OCI-LY7 (cell line): Measurements from ENCODE around the gene ANXA3. TPM values are rescaled to one million over a fixed set of nuclear protein-coding genes. Genes with fewer than 3 reads are reported as not detected.

Experiments used
- BruUV-seq: library from RNA; stranded (reverse); fragments of 400-500 nt; replicated peaks from 2 replicates; lab custom pipeline; 2021; lab: Mats Ljungman, UMichigan
- CTCF ChIA-PET: fragments of 300-600 bp; sonication (Branson Sonifier 250); formaldehyde crosslinking; loops from one replicate; lab custom pipeline; 2022; ENCODE audit warnings: antibody characterized with exemption; ENCODE audit not compliant: unreplicated experiment; lab: Charles Lee
- POLR2A ChIA-PET: fragments of 300-600 bp; sonication (Branson Sonifier 250); formaldehyde crosslinking; loops from one replicate; lab custom pipeline; 2022; ENCODE audit warnings: antibody characterized with exemption; lab: Charles Lee
- DNase-seq: peaks from one replicate; pipeline ENCODE4 v3.0.0-alpha.2; 2015; ENCODE audit warnings: low spot score
- H2AFZ ChIP-seq: fragments of 200-600 bp; sonication (generic), shearing (Covaris generic); 2 replicates; pipeline ENCODE4 v1.6.1; 2014; ENCODE audit warnings: mild to moderate bottlenecking, antibody characterized with exemption, low read length, moderate library complexity
- H3K27ac ChIP-seq: fragments of 200-600 bp; sonication (generic); 2 replicates; pipeline ENCODE4 v1.5.1; 2014; ENCODE audit warnings: mixed run types, low read depth, mild to moderate bottlenecking, moderate library complexity, low read length, inconsistent platforms; ENCODE audit not compliant: poor library complexity, severe bottlenecking
- H3K36me3 ChIP-seq: fragments of 200-600 bp; sonication (generic); 2 replicates; pipeline ENCODE4 v1.6.1; 2014; ENCODE audit warnings: mild to moderate bottlenecking, antibody characterized with exemption, low read length, moderate library complexity, mixed read lengths; ENCODE audit not compliant: insufficient read depth
- H3K4me1 ChIP-seq: fragments of 200-600 bp; sonication (generic); 2 replicates; pipeline ENCODE4 v1.5.1; 2014; ENCODE audit warnings: mild to moderate bottlenecking, low read length; ENCODE audit not compliant: insufficient read depth, poor library complexity, severe bottlenecking
- H3K4me2 ChIP-seq: fragments of 200-600 bp; sonication (generic); 2 replicates; pipeline ENCODE4 v1.6.1; 2014; ENCODE audit warnings: mild to moderate bottlenecking, low read length
- H3K4me3 ChIP-seq: fragments of 200-600 bp; sonication (generic); 2 replicates; pipeline ENCODE4 v1.5.1; 2014; ENCODE audit warnings: mild to moderate bottlenecking, low read depth, low read length; ENCODE audit not compliant: poor library complexity, severe bottlenecking
- H3K79me2 ChIP-seq: fragments of 200-600 bp; sonication (generic); 2 replicates; pipeline ENCODE4 v1.6.1; 2016; ENCODE audit warnings: low read depth, mild to moderate bottlenecking, low read length, moderate library complexity, mixed read lengths; ENCODE audit not compliant: insufficient read depth
- H3K9me2 ChIP-seq: fragments of 200-600 bp; sonication (generic); 2 replicates; pipeline ENCODE4 v1.6.1; 2016; ENCODE audit warnings: mild to moderate bottlenecking, low read length, mixed read lengths; ENCODE audit not compliant: insufficient read depth
- H3K9me3 ChIP-seq: fragments of 200-600 bp; sonication (generic); 2 replicates; pipeline ENCODE4 v1.6.1; 2014; ENCODE audit warnings: mild to moderate bottlenecking, mixed run types, low read length, mixed read lengths
- H4K20me1 ChIP-seq: fragments of 200-600 bp; sonication (generic); 2 replicates; pipeline ENCODE4 v1.6.1; 2014; ENCODE audit warnings: mild to moderate bottlenecking, antibody characterized with exemption, low read length, moderate library complexity, mixed read lengths; ENCODE audit not compliant: insufficient read depth
- EZH2phosphoT487 ChIP-seq: fragments of 200-600 bp; sonication (generic); IDR thresholded peaks from 2 replicates; pipeline ENCODE4 v1.6.1; 2018; ENCODE audit warnings: low read depth, borderline replicate concordance, mild to moderate bottlenecking, mixed run types, antibody characterized with exemption, low read length, moderate library complexity, mixed read lengths
- intact Hi-C: fragments of 100-400 bp; cut with micrococcal nuclease; formaldehyde crosslinking; loops from one replicate; pipeline ENCODE4 v1.10.0; 2022; ENCODE audit not compliant: unreplicated experiment
- total RNA-seq, 2 experiments: library from RNA; depleted of rRNA in 1 of 2; stranded (reverse); fragments of >200 nt in 1 of 2; shearing (Covaris generic) in 1 of 2; gene quantifications; 2 replicates each; pipeline ENCODE4 v1.2.3, GENCODE V29; 2014 to 2022
- TF ChIP-seq, protein P1 (sequence below): fragments of 200-600 bp; sonication (generic); conservative IDR thresholded peaks from 2 replicates; pipeline ENCODE4 v1.5.1; 2014; ENCODE audit warnings: mild to moderate bottlenecking, antibody characterized with exemption, low read length, moderate library complexity, mixed read lengths

Gene ANXA3
- total RNA-seq, 2 experiments from 2014 or later: not detected

- H3K4me3 ChIP-seq: no peak overlapping the region
- no peaks in the 10 kb centered on the region for H3K36me3 ChIP-seq
- H2AFZ ChIP-seq: no peak overlapping the region
- no peak for DNase-seq
- no peaks in the 10 kb centered on the region for H3K9me2 ChIP-seq
- ChIA-PET CTCF (no interaction called here), POLR2A (no interaction called here)
- no peaks in the 10 kb centered on the region for H3K9me3 ChIP-seq
- BruUV-seq: no TSS peak
- intact Hi-C loops: no loop called here
- no peaks in the 10 kb centered on the region for H4K20me1 ChIP-seq
- TF ChIP-seq, protein P1, sequence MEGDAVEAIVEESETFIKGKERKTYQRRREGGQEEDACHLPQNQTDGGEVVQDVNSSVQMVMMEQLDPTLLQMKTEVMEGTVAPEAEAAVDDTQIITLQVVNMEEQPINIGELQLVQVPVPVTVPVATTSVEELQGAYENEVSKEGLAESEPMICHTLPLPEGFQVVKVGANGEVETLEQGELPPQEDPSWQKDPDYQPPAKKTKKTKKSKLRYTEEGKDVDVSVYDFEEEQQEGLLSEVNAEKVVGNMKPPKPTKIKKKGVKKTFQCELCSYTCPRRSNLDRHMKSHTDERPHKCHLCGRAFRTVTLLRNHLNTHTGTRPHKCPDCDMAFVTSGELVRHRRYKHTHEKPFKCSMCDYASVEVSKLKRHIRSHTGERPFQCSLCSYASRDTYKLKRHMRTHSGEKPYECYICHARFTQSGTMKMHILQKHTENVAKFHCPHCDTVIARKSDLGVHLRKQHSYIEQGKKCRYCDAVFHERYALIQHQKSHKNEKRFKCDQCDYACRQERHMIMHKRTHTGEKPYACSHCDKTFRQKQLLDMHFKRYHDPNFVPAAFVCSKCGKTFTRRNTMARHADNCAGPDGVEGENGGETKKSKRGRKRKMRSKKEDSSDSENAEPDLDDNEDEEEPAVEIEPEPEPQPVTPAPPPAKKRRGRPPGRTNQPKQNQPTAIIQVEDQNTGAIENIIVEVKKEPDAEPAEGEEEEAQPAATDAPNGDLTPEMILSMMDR: no peak
- TF ChIP-seq EZH2phosphoT487: no peak
- no peak overlapping the region for H3K4me2 ChIP-seq
- H3K79me2 ChIP-seq: no peaks in the 10 kb centered on the region
- no peaks in the 10 kb centered on the region for H3K4me1 ChIP-seq
- H3K27ac ChIP-seq: no peak overlapping the region
Measured at GRCh38 chr4:78528327-78528726, 23.2 kb upstream of the ANXA3 start.

GRCh38 chr4:78529569-78530209 is 21.9 kb upstream of the ANXA3 start:
- no peaks in the 10 kb centered on the region for H3K4me1 ChIP-seq
- no peaks in the 10 kb centered on the region for H3K9me3 ChIP-seq
- no peak overlapping the region for H3K27ac ChIP-seq
- H3K4me3 ChIP-seq: no peak overlapping the region
- H3K79me2 ChIP-seq: no peaks in the 10 kb centered on the region
- intact Hi-C loops: no loop called here
- no peak for DNase-seq
- H2AFZ ChIP-seq: no peak overlapping the region
- no peaks in the 10 kb centered on the region for H4K20me1 ChIP-seq
- H3K9me2 ChIP-seq: no peaks in the 10 kb centered on the region
- no peak for TF ChIP-seq EZH2phosphoT487
- TF ChIP-seq, protein P1: no peak
- no TSS peak for BruUV-seq
- ChIA-PET CTCF (no interaction called here), POLR2A (no interaction called here)
- no peaks in the 10 kb centered on the region for H3K36me3 ChIP-seq
- no peak overlapping the region for H3K4me2 ChIP-seq

DNA sequence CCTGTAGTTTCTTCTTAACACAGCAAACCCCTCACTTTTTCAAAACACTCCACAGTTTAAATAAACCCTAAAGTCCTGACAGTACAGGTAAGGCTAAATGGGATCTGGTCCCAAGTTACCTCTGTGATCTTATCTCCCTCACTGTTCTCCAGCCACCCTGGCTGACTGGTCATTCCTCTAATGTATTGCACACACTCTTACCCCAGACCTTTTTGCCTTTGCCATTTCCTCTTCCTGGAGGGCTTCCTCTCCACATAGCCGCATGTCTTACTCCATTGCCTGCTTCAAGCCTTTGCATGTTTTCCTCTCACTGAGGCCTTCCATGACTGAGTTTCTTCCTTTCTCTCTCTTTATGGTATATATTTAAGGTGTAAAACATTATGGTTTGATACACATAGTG is 19.5 kb upstream of the ANXA3 start:
- CTCF ChIA-PET: no interaction called here
- no peaks in the 10 kb centered on the region for H3K36me3 ChIP-seq
- no peak for TF ChIP-seq EZH2phosphoT487
- TF ChIP-seq, protein P1: no peak

More for the DNA sequence above, 19.5 kb upstream of the ANXA3 start:
- no peak for DNase-seq
- intact Hi-C loops: no loop called here
- Histone ChIP-seq H3K9me2 (no peaks in the 10 kb centered on the region), H3K4me1 (no peaks in the 10 kb centered on the region), H3K4me3 (no peak overlapping the region), H3K79me2 (no peaks in the 10 kb centered on the region), H4K20me1 (no peaks in the 10 kb centered on the region), H3K4me2 (no peak overlapping the region), H3K9me3 (no peaks in the 10 kb centered on the region), H2AFZ (no peak overlapping the region), H3K27ac (no peak overlapping the region)
- POLR2A ChIA-PET: no interaction called here
- no TSS peak for BruUV-seq
